Vagina (tissue), 2 donors: ENCODE results near the gene SAPCD1.

Experiments used
- POLR2A ChIP-seq, 2 donors: fragments of 450-650 bp; IDR thresholded peaks; one replicate each; pipeline ENCODE4 v1.6.1; 2017; ENCODE audit warnings: antibody characterized with exemption in 2 of 2, mild to moderate bottlenecking in 2 of 2, moderate library complexity in 2 of 2
- POLR2AphosphoS5 ChIP-seq, 2 donors: sonication (generic); formaldehyde crosslinking; IDR thresholded peaks; one replicate each; pipeline ENCODE4 v1.9.0; 2017; ENCODE audit warnings: antibody characterized with exemption in 2 of 2, mild to moderate bottlenecking in 2 of 2, low read depth in 1 of 2; ENCODE audit not compliant: insufficient read depth in 1 of 2
- TF ChIP-seq, protein P1 (sequence below), 3 experiments: fragments of 450-650 bp in 2 of 3; fragments of 200-600 bp in 1 of 3; sonication (generic) in 1 of 3; IDR thresholded peaks; one replicate each; pipeline ENCODE4 v1.5.1; 2017 to 2019; ENCODE audit warnings: antibody characterized with exemption in 3 of 3, mild to moderate bottlenecking in 2 of 3, moderate library complexity in 2 of 3

DNA sequence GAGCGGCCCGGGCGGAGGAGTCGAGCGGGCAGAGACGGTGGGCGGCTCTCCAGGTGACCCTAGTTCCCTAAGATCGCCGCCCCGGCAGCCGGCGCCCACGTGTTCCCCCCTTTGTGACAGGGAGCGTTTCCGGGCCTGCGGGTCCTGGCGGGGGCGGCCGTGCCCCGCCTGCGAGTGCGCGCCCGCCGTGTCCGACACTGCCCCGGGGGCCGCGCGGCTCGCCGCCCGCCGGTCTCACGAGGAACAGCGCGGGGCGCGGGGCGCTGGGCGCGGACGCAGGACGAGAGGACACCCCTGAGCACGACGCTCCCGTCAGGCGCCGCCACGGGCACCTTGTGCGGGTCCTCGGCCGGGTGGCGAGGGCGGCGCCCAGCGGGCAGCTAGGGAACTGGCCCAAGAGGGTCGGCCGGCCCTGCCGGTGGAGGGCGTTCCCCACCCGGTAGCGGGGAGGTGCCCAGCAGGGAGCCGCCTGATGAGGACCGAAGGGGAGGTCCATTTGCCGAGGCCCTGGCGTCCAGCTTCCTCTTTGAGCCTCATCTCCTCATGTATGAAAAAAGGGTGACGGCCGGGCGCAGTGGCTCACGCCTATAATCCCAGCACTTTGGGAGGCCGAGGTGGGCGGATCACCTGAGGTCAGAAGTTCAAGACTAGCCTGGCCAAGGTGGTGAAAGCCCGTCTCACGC, 33.3 kb downstream of the SAPCD1 start, which contains the start of gene VARS1:
- TF ChIP-seq POLR2AphosphoS5 (IDR thresholded peaks at IDR 0.05; ENCODE audit: insufficient read depth in 1 of 2, low read depth in 1 of 2) = peak in 1 of 2 donors; percentile 79
- TF ChIP-seq, protein P1, sequence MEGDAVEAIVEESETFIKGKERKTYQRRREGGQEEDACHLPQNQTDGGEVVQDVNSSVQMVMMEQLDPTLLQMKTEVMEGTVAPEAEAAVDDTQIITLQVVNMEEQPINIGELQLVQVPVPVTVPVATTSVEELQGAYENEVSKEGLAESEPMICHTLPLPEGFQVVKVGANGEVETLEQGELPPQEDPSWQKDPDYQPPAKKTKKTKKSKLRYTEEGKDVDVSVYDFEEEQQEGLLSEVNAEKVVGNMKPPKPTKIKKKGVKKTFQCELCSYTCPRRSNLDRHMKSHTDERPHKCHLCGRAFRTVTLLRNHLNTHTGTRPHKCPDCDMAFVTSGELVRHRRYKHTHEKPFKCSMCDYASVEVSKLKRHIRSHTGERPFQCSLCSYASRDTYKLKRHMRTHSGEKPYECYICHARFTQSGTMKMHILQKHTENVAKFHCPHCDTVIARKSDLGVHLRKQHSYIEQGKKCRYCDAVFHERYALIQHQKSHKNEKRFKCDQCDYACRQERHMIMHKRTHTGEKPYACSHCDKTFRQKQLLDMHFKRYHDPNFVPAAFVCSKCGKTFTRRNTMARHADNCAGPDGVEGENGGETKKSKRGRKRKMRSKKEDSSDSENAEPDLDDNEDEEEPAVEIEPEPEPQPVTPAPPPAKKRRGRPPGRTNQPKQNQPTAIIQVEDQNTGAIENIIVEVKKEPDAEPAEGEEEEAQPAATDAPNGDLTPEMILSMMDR (IDR thresholded peaks at IDR 0.05) = peak; percentile 12 to 78 (median 72)
- peak in 1 of 2 donors; percentile 25 for TF ChIP-seq POLR2A (IDR thresholded peaks at IDR 0.05)
